Calu3 (cell line): Measurements from ENCODE around the gene ZNF462. TPM values are rescaled to one million over a fixed set of nuclear protein-coding genes. Genes with fewer than 3 reads are reported as not detected.

Experiments used
- BruUV-seq: library from RNA; stranded (reverse); fragments of 400-500 nt; replicated peaks from 2 replicates; lab custom pipeline; 2021; lab: Mats Ljungman, UMichigan
- CTCF ChIA-PET: fragments of 300-600 bp; sonication (Branson Sonifier 250); formaldehyde crosslinking; loops from one replicate; lab custom pipeline; 2022; ENCODE audit warnings: antibody characterized with exemption; lab: Charles Lee
- DNase-seq: peaks from one replicate; pipeline ENCODE4 v3.0.0; 2022
- H3K27ac Mint-ChIP-seq: one replicate; pipeline ENCODE4 v1.8.0; 2022; ENCODE audit warnings: mixed read lengths; ENCODE audit not compliant: unreplicated experiment
- H3K27me3 Mint-ChIP-seq: one replicate; pipeline ENCODE4 v1.8.0; 2022; ENCODE audit warnings: mixed read lengths; ENCODE audit not compliant: unreplicated experiment
- H3K36me3 Mint-ChIP-seq: one replicate; pipeline ENCODE4 v1.8.0; 2022; ENCODE audit warnings: mild to moderate bottlenecking, moderate library complexity, mixed read lengths; ENCODE audit not compliant: insufficient read depth, unreplicated experiment
- H3K4me1 Mint-ChIP-seq: one replicate; pipeline ENCODE4 v1.8.0; 2022; ENCODE audit warnings: mild to moderate bottlenecking, low read depth, mixed read lengths; ENCODE audit not compliant: unreplicated experiment
- H3K4me3 Mint-ChIP-seq: one replicate; pipeline ENCODE4 v1.8.0; 2022; ENCODE audit warnings: mild to moderate bottlenecking, low read depth, moderate library complexity, mixed read lengths; ENCODE audit not compliant: unreplicated experiment
- H3K9me3 Mint-ChIP-seq: one replicate; pipeline ENCODE4 v1.8.0; 2022; ENCODE audit warnings: low read depth, mixed read lengths; ENCODE audit not compliant: unreplicated experiment
- intact Hi-C: fragments of 100-400 bp; cut with micrococcal nuclease; formaldehyde crosslinking; loops from one replicate; pipeline ENCODE4 v1.10.0; 2022; ENCODE audit not compliant: unreplicated experiment
- total RNA-seq: library from RNA; stranded (reverse); gene quantifications from 2 replicates; pipeline ENCODE4 v1.2.3, GENCODE V29; 2022
- TF ChIP-seq, protein P1 (sequence below): fragments of 200-600 bp; IDR thresholded peaks from one replicate; pipeline ENCODE4 v1.8.0; 2022; ENCODE audit warnings: antibody characterized with exemption; ENCODE audit not compliant: unreplicated experiment

Gene ZNF462
- total RNA-seq, 1 experiment from 2014 or later: 48.0 TPM

DNA sequence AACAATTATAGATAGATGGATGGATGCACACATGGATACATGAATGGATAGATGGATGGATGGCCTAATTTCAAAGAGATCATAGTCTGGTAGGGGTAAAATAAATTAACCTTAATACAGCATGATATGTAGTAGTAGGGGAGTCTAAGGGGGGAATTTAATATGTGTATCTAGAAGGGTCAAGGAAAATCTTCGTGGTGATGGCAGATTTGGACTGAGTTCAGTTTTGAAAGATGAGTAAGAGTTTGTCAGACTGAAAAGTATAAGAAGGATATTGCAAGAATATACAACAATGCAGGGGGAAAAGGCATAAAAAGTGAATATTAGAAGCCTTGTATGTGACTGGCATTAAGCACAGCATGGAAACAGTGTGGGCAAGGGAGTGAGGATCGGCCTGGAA is 98.7 kb downstream of the ZNF462 start:
- DNase-seq: no peak
- TF ChIP-seq, protein P1, sequence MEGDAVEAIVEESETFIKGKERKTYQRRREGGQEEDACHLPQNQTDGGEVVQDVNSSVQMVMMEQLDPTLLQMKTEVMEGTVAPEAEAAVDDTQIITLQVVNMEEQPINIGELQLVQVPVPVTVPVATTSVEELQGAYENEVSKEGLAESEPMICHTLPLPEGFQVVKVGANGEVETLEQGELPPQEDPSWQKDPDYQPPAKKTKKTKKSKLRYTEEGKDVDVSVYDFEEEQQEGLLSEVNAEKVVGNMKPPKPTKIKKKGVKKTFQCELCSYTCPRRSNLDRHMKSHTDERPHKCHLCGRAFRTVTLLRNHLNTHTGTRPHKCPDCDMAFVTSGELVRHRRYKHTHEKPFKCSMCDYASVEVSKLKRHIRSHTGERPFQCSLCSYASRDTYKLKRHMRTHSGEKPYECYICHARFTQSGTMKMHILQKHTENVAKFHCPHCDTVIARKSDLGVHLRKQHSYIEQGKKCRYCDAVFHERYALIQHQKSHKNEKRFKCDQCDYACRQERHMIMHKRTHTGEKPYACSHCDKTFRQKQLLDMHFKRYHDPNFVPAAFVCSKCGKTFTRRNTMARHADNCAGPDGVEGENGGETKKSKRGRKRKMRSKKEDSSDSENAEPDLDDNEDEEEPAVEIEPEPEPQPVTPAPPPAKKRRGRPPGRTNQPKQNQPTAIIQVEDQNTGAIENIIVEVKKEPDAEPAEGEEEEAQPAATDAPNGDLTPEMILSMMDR: no peak
- BruUV-seq: no TSS peak
- intact Hi-C loops: no loop called here
- H3K9me3 Mint-ChIP-seq: no peaks in the 10 kb centered on the region
- peaks cover 12% of the 10 kb centered on the region for H3K4me1 Mint-ChIP-seq
- H3K27ac Mint-ChIP-seq: no peak overlapping the region
- H3K27me3 Mint-ChIP-seq: no peaks in the 10 kb centered on the region
- CTCF ChIA-PET: no interaction called here
- H3K4me3 Mint-ChIP-seq: no peak overlapping the region
- no peaks in the 10 kb centered on the region for H3K36me3 Mint-ChIP-seq

DNA sequence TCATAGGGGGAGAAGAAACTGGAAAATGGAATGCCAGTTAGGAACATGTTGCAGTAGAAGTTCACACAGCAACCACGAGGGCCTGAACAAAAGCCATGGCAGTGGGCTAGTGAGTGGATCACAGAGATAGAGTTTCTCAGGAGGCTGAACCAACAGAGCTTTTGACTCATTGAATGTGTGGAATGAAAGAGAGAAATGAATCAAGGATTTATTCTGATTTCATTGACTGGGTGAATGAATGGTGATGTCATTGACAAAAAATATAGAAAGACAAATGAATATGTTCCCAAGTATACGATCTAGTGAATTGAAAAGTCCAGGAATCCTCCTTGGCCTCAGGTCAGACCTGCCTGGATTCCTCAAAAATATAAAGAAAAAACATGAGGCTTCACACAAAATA is 99.2 kb downstream of the ZNF462 start:
- peaks cover 17% of the 10 kb centered on the region for H3K4me1 Mint-ChIP-seq
- no peak overlapping the region for H3K4me3 Mint-ChIP-seq
- no peak for DNase-seq
- intact Hi-C loops: no loop called here
- H3K9me3 Mint-ChIP-seq: no peaks in the 10 kb centered on the region
- H3K36me3 Mint-ChIP-seq: no peaks in the 10 kb centered on the region
- TF ChIP-seq, protein P1: no peak
- CTCF ChIA-PET: no interaction called here
- no peaks in the 10 kb centered on the region for H3K27me3 Mint-ChIP-seq
- no peak overlapping the region for H3K27ac Mint-ChIP-seq
- BruUV-seq: no TSS peak

DNA sequence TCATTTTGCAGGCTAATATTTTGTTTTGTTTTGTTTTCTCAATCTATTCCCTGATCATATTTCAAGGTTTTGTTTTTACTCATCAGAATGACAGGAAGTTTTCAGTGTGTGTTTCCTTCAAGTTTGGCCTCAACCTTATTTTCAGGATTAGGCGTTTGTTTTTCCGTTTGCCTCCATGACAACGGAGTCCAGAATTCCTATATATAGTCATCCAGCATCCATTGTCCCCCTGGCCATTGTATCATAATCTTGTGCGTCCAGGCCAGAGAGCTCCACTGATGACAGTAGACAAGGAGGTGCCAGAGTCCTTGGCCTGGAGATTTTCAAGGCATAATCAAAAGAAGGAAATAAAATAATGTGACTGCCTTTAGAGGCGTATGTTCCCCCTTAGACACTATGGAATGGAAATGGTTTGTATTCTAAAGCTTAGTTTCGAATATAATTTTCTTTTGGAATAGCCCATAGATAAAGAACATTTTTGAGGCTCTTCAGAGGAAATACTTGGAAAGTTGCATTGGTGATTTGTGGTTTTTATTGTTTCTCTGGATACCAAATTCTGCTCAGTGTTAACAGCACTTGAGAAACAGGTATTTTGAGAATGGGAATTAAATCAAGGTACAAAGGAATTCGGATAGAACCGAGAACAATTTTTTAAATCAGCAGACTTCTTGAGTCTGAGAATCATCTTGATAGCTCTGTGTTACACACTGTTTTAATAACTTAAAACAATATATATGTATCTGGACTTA is 99.8 kb downstream of the ZNF462 start:
- CTCF ChIA-PET: no interaction called here
- H3K36me3 Mint-ChIP-seq: no peaks in the 10 kb centered on the region
- DNase-seq: no peak
- no peak overlapping the region for H3K27ac Mint-ChIP-seq
- H3K4me1 Mint-ChIP-seq: peaks cover 19% of the 10 kb centered on the region
- TF ChIP-seq, protein P1: no peak
- no peaks in the 10 kb centered on the region for H3K27me3 Mint-ChIP-seq
- intact Hi-C loops: no loop called here
- no peak overlapping the region for H3K4me3 Mint-ChIP-seq
- H3K9me3 Mint-ChIP-seq: no peaks in the 10 kb centered on the region
- BruUV-seq: no TSS peak

DNA sequence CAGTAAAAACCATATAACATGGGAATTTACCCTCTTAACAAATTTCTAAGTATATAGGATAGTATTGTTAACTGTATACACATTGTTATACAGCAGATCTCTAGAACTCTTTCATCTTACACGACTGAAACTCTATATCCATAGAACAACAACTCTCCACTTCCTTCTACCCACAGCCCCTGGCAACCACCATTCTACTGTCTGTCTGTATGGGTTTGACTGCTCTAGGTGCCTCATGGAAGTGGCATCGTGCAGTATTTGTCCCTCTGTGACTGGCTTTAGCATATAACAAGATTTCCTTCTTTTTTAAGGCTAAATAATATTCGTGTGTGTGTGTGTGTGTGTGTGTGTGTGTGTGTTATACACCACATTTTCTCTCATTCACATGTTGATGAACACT is 100.7 kb downstream of the ZNF462 start:
- Mint-ChIP-seq H3K27me3 (no peaks in the 10 kb centered on the region), H3K36me3 (no peaks in the 10 kb centered on the region), H3K4me3 (no peak overlapping the region), H3K4me1 (peaks cover 19% of the 10 kb centered on the region), H3K27ac (no peak overlapping the region), H3K9me3 (no peaks in the 10 kb centered on the region)
- TF ChIP-seq, protein P1: no peak
- BruUV-seq: no TSS peak
- CTCF ChIA-PET: no interaction called here
- DNase-seq: no peak
- intact Hi-C loops: no loop called here
